ENCODE data around the gene DMRT2. TPM values are rescaled to one million over a fixed set of nuclear protein-coding genes. Genes with fewer than 3 reads are reported as not detected.
A peak's percentile ranks its signal among the peaks of the same experiment; 100 is the strongest.

The DMRT2 gene
- total RNA-seq (ENCODE audit: low replicate concordance): not detected in 2 replicates

DNA sequence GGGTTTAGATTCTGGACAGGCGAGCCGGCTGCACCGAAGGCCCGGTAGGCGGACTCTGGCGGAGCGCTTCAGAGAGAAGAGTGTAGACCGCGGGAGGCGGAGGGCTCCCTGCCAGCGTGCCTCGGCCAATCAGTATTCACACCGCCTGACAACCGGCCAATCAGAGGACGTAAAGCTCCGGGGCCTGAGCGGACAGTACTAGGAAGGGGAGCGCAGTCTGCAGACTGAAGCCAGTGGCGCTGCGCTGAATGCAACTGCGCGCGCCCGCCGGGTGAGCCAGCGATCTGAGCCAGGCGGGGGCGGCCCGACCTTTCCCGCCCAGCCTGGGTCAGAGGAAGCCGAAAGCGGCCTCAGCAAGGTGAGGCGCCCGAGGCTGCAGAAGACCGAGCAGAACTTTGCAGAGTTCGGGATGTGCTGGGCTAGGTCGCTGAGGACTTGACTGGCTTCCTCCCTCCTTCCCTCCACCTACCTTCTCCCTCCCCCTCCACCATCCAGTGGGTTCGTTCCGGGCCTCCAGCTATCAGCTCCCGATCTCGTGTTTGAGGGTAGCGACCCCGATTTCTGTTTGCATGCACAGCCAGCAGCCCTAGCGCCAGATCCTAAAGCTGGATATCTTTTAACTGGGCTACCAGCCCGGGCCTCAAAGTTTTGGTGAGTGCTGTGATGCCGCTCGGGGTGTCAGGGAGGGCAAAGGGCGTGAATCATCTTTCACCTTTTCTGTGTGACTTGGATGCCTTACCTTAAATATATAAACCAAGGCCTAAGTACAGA is at the start of gene DMRT2:
Gene DMRT2 (plus strand): TSS at position 233 of the 771 bp plus-strand sequence. CDS start 1,257 bp downstream, outside the sequence.
- TF ChIP-seq, protein P1, sequence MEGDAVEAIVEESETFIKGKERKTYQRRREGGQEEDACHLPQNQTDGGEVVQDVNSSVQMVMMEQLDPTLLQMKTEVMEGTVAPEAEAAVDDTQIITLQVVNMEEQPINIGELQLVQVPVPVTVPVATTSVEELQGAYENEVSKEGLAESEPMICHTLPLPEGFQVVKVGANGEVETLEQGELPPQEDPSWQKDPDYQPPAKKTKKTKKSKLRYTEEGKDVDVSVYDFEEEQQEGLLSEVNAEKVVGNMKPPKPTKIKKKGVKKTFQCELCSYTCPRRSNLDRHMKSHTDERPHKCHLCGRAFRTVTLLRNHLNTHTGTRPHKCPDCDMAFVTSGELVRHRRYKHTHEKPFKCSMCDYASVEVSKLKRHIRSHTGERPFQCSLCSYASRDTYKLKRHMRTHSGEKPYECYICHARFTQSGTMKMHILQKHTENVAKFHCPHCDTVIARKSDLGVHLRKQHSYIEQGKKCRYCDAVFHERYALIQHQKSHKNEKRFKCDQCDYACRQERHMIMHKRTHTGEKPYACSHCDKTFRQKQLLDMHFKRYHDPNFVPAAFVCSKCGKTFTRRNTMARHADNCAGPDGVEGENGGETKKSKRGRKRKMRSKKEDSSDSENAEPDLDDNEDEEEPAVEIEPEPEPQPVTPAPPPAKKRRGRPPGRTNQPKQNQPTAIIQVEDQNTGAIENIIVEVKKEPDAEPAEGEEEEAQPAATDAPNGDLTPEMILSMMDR (IDR thresholded peaks at IDR 0.05): no peak
- TF ChIP-seq EZH2 (IDR thresholded peaks at IDR 0.05) (no peak), EZH2phosphoT487 (IDR thresholded peaks at IDR 0.05) (no peak)
- Mint-ChIP-seq H3K27ac (no peak within 1 kb of the TSS), H3K4me3 (peak within 1 kb of the TSS; percentile 79), H3K36me3 (no peaks in the 10 kb centered on the region), H3K4me1 (peaks cover 40% of the 10 kb centered on the region), H3K9me3 (peaks cover 6% of the 10 kb centered on the region), H3K27me3 (ENCODE audit: insufficient read depth, low read depth) (peaks cover 91% of the 10 kb centered on the region)
- H3F3A ChIP-seq (ENCODE audit: low read depth): no peaks in the 10 kb centered on the region
- no peak within 1 kb of the TSS for H2AFZ ChIP-seq (replicated peaks)
- H3K9me3 ChIP-seq (ENCODE audit: low read depth): no peaks in the 10 kb centered on the region
- no peak for DNase-seq (ENCODE audit: low spot score)
- no peaks in the 10 kb centered on the region for H3K79me2 ChIP-seq (ENCODE audit: low read depth)
- no peak within 1 kb of the TSS for H3K4me3 ChIP-seq
- peaks cover 21% of the 10 kb centered on the region for H3K27me3 ChIP-seq
- no peaks in the 10 kb centered on the region for H3K36me3 ChIP-seq
- H3K9ac ChIP-seq: no peak within 1 kb of the TSS
- no peak within 1 kb of the TSS for H3K27ac ChIP-seq
- H3K4me2 ChIP-seq: no peak within 1 kb of the TSS
- H4K20me1 ChIP-seq (ENCODE audit: low read depth): no peaks in the 10 kb centered on the region
- H3K4me1 ChIP-seq: no peaks in the 10 kb centered on the region

DNA sequence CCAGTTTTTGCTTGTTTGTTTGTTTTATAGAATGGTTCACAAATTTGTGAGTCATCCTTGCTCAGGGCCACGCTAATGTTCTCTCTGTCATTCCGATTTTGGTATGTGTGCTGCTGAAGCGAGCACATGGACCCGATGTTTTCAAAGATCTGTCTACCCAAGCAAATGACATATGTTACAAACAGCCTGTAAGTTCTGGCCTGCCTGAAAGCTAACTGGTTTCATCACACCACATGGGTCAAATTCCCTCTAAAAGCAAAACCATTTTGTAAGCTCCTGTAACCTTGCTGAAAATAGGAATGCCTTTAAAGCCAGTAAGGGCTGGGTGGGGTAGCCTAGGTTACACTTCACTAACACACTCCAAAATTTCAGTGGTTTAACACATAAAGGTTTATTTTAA is 48.3 kb upstream of the DMRT2 start:
- H3K4me1 Mint-ChIP-seq: no peaks in the 10 kb centered on the region
- no peak for DNase-seq (ENCODE audit: low spot score)

DNA sequence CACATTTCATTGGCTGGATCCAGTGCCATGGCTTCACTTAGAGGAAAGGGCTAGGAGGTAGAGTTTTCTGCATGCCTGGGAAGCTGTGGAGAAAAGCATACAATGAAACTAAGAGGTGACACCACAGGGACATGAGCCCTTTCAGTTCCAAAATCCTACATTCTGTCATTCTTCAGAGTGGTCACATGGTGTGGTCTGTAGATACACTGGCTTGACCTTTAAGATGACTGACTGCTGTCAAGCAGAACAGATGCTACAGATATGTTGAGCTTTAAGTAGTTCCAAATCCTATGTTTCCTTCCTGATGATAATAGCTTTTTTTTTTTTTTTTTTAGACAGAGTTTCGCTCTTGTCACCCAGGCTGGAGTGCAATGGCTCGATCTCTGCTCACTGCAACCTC is 47.5 kb upstream of the DMRT2 start:
- Histone ChIP-seq H3K4me2 (no peak overlapping the region), H3K9ac (no peak overlapping the region), H3F3A (ENCODE audit: low read depth) (peaks cover 8% of the 10 kb centered on the region), H2AFZ (replicated peaks) (no peak overlapping the region), H3K27me3 (peaks cover 10% of the 10 kb centered on the region), H3K9me3 (ENCODE audit: low read depth) (no peaks in the 10 kb centered on the region), H3K36me3 (no peaks in the 10 kb centered on the region), H3K79me2 (ENCODE audit: low read depth) (no peaks in the 10 kb centered on the region), H3K27ac (no peak overlapping the region), H4K20me1 (ENCODE audit: low read depth) (no peaks in the 10 kb centered on the region), H3K4me1 (no peaks in the 10 kb centered on the region), H3K4me3 (no peak overlapping the region)
- Mint-ChIP-seq H3K27me3 (ENCODE audit: insufficient read depth, low read depth) (peaks cover 3% of the 10 kb centered on the region), H3K4me1 (no peaks in the 10 kb centered on the region), H3K36me3 (no peaks in the 10 kb centered on the region), H3K27ac (no peak overlapping the region), H3K4me3 (no peak overlapping the region), H3K9me3 (peaks cover 7% of the 10 kb centered on the region)
- TF ChIP-seq, protein P1 (IDR thresholded peaks at IDR 0.05): no peak
- TF ChIP-seq EZH2phosphoT487 (IDR thresholded peaks at IDR 0.05): no peak
- no peak for TF ChIP-seq EZH2 (IDR thresholded peaks at IDR 0.05)
- DNase-seq (ENCODE audit: low spot score): no peak

More for the DNA sequence above, 48.3 kb upstream of the DMRT2 start:
- Histone ChIP-seq H3K9me3 (ENCODE audit: low read depth) (no peaks in the 10 kb centered on the region), H3K4me1 (no peaks in the 10 kb centered on the region), H3K27ac (no peak overlapping the region), H3K4me2 (no peak overlapping the region), H3K27me3 (peaks cover 2% of the 10 kb centered on the region), H2AFZ (replicated peaks) (no peak overlapping the region), H3K4me3 (no peak overlapping the region), H4K20me1 (ENCODE audit: low read depth) (no peaks in the 10 kb centered on the region), H3K9ac (no peak overlapping the region), H3K36me3 (no peaks in the 10 kb centered on the region), H3F3A (ENCODE audit: low read depth) (peaks cover 8% of the 10 kb centered on the region), H3K79me2 (ENCODE audit: low read depth) (no peaks in the 10 kb centered on the region)
- Mint-ChIP-seq H3K27me3 (ENCODE audit: insufficient read depth, low read depth) (peaks cover 3% of the 10 kb centered on the region), H3K36me3 (no peaks in the 10 kb centered on the region), H3K4me3 (no peak overlapping the region), H3K27ac (no peak overlapping the region), H3K9me3 (peaks cover 9% of the 10 kb centered on the region)
- TF ChIP-seq EZH2 (IDR thresholded peaks at IDR 0.05) (no peak), EZH2phosphoT487 (IDR thresholded peaks at IDR 0.05) (no peak)
